ENCODE results near the gene CDK14. TPM values are rescaled to one million over a fixed set of nuclear protein-coding genes. Genes with fewer than 3 reads are reported as not detected.

CDK14 gene
- total RNA-seq, 1 donor from 2014 or later: 77.9 TPM

- DNase-seq (ENCODE audit: low spot score in 2 of 2) (no peak), FAIRE-seq (no peak)
These were observed 79.9 kb downstream of the CDK14 start for GRCh38 chr7:90675982-90676381.

GRCh38 chr7:90677486-90678404, 81.6 kb downstream of the CDK14 start:
- FAIRE-seq: no peak
- no peak for DNase-seq (ENCODE audit: low spot score in 2 of 2)

GRCh38 chr7:90678986-90679385, 82.9 kb downstream of the CDK14 start:
- no peak for DNase-seq (ENCODE audit: low spot score in 2 of 2)
- no peak for FAIRE-seq

DNA sequence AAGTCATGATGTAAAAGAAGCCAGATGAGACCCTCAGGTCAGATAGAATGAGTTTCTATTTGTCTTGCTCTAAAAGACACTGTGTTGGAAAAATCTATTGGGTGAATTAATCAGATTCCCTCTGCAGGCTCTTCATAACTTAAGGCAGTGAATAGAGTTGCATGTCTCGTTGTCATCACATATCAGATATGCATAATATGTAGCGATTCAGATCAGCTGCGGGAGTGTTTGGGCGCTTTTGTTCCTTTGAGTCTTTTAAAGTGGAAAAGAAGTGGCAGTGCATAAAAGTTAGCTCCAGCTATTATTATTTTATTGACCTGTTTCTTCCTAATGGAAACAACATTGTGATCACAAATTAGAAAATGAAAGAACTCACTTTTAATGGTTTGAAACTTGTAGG, 84.4 kb downstream of the CDK14 start:
- FAIRE-seq: no peak
- DNase-seq (ENCODE audit: low spot score in 2 of 2): no peak

GRCh38 chr7:90681336-90682022, 85.4 kb downstream of the CDK14 start:
- FAIRE-seq (no peak), DNase-seq (ENCODE audit: low spot score in 2 of 2) (no peak)

DNA sequence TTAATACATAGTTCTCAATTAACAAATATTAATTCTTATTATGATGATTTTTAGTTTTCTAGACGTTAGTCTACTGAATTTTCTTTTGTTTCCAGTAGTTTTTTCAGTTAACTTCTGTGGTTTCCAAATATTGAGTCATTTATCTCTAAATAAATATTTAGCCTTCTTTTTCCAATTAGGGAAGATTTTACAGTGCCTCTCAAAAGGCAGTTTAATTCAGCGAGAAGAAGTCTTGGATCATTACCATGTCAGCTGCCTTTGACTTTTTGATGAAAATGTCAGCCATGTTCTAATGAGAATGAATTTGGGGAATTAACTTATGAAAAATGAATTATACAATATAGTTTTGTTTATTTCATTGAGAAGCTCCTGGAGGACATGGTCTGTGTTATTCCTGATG, 90.0 kb downstream of the CDK14 start:
- FAIRE-seq (peak; percentile 8), DNase-seq (ENCODE audit: low spot score in 2 of 2) (no peak)

DNA sequence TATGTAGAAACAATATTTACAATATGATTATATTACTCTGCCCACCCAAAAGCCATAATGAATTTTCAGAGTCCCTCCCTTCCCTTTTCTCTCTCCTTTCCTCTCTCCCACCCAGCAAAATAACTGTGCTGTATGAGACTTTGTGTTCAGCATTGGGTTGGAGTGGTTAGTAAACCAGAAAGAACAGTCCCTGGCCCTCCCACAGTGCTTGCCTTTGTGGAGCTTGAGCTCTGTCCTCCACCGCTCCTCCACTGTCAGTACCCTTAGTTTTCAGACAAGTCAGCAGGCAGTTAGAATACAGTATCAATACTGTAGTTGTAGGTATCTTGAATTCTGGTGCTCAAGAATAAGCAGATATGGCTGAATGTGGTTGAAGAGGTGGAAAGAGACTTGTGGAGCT, 92.7 kb downstream of the CDK14 start:
- DNase-seq (ENCODE audit: low spot score in 2 of 2): no peak
- FAIRE-seq: no peak

- no peak for FAIRE-seq
- no peak for DNase-seq (ENCODE audit: low spot score in 2 of 2)
These were observed 93.1 kb downstream of the CDK14 start for GRCh38 chr7:90689260-90689659.

DNA sequence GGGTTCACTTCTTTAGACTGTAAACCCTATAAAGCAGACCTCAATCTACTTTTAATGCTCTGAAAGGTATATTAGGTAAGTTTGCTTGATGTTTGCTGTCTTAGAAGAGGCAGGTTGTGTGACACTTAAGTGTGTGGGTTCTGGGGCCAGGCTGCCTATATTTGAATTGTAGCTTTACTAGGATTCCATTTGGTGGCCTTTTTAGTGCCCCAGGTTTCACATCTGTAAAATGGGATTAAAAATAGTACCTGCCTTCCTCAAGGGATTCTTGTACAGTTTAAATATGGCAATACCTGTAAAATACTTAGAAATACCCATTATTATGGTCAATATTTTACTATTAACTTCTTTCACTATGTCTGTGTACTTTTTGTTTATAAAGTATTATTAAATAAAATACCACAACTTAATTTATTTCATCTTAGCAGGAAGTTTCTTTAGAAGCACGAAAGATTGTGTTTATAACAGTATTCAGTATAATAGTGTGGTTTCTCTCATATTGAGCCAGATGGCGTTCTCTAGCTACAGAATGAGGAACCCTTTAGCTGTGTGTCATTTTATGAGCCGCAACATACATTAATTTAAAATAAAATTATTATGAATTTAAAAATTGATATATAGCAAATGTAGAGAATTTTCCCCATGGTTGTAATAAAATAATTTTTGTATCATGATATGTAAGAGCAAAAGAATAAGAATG, 94.2 kb downstream of the CDK14 start:
- DNase-seq (ENCODE audit: low spot score in 2 of 2) (no peak), FAIRE-seq (no peak)

DNA sequence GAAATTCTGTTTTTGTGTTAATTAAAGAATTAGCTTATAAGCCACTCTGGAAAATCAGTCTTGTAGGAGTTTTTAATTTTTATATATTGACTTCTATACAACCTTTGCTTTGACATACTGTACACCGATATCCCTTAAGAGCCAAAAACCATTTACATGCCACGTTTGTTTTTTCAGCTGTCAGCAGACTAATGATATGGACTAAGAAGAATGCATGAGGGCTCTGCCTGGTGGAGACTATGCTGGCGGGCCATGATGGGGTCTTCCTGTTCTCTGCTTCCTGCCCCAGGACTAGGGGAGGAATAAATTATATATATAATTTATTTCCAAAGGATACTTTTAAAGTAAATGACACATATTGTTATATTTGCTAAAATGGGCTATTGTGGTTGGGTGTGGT, 96.3 kb downstream of the CDK14 start:
- DNase-seq (ENCODE audit: low spot score in 2 of 2): no peak
- FAIRE-seq: no peak

DNA sequence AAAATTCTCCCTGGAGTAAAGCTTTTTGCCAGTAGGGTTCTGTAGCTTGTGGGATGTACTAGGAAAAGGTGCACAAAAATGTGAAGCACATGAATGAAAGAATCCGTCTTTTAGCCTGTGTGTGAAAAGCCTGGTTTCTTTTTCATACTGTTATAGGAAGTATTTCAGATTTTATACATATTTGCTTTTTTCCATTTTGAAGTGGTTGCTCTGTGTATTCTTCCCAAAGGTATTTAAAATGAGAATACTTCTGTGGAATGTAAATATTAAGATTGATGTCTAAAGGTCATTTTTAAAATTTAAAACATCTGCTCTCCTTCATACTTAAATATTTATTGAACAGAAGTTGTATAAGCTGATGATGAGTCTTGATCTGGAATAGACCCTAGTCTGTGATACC, 96.8 kb downstream of the CDK14 start:
- FAIRE-seq (no peak), DNase-seq (ENCODE audit: low spot score in 2 of 2) (no peak)

DNA sequence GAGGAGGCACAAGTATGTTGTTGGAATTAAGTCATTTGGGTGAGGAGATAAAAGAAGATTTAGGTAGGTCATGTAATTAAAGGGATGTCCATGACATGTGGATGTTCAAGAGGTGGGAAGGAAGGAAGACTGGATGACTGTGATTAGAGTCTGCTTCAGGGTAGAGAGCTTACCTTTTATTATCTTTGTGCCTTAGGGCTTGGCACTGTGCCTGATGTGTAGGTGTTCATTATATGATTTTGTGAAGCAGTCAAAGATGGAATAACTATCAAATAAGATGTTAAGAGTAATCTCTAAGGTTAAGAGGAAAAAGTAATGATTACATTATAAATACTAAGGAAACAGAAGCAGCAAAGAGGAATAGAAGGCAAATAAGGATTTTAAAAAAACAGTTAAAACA, 97.8 kb downstream of the CDK14 start:
- FAIRE-seq (no peak), DNase-seq (ENCODE audit: low spot score in 2 of 2) (no peak)

DNA sequence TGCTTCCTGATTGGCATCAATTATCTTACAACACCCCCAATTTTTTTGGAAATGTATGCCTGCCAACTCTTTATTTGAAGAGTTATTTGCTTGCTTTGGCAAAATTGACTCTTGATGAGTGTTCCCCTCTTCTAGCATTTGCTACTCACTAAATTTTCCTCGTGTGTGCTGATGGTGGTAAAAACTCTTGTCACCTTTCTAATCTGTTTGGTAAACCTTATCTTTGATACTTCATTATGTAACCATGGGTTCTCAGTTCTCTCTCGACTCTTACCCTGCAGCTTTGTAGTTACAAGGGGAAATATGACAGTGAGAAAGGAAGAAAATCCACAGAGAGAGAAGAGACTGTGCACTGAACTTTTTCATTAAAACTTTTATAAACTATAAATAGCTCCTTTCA, 102.5 kb downstream of the CDK14 start:
- FAIRE-seq (no peak), DNase-seq (ENCODE audit: low spot score in 2 of 2) (no peak)

- DNase-seq (ENCODE audit: low spot score in 2 of 2): no peak
- no peak for FAIRE-seq
These were observed 104.9 kb downstream of the CDK14 start for GRCh38 chr7:90701021-90701420.

GRCh38 chr7:90701771-90702170, 105.7 kb downstream of the CDK14 start:
- DNase-seq (ENCODE audit: low spot score in 2 of 2) (no peak), FAIRE-seq (no peak)

- FAIRE-seq (no peak), DNase-seq (ENCODE audit: low spot score in 2 of 2) (no peak)
These were observed 109.4 kb downstream of the CDK14 start for GRCh38 chr7:90705391-90706071.

DNA sequence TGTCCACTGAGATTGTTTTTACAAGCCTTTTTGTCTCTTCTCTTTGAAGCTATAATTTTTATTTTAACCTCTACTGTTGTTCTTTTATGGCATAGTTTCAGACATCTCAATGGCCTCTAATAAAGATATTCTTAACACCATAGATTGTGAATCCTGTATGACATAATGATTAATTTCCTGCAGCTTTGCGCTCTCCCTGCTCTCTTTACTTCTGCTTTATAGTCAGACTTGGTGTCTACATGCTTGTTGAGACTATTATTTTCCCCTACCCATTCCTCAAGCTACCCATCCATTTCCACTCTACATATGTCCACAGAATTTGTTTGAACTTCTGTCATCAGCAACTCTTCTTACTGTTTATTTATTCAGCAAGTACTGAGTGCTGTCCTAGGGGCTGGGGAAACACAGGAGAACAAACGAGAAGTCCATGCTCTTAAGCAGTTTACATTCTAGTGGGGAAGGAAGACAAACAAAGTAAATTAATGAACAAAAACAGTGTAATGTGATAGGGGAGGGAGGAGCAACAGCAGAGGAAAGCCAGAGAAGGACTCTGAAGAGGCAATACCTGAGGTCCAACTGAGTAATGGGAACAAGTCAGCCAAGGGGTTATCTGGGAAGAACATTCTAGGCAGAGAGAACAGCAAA, 110.1 kb downstream of the CDK14 start:
- DNase-seq (ENCODE audit: low spot score in 2 of 2): no peak
- FAIRE-seq: no peak

GRCh38 chr7:90708841-90709317, 112.8 kb downstream of the CDK14 start:
- peak in 1 of 2 donors; percentile 6 for DNase-seq (ENCODE audit: low spot score in 2 of 2)
- FAIRE-seq: no peak

- FAIRE-seq (no peak), DNase-seq (ENCODE audit: low spot score in 2 of 2) (no peak)
These were observed 113.7 kb downstream of the CDK14 start for GRCh38 chr7:90709501-90710465.
